Activated naive CD4-positive, alpha-beta T cell treated with anti-CD3 and anti-CD28 coated beads, Interleukin-2, amount 50 U/mL, for 24 hours (primary cell): ENCODE measurements around the gene OVCH1.
"Not testable (repeated sequence)": the region's sequence is repeated elsewhere in the genome, so short reads cannot be mapped to it uniquely, and the experiment has no call there.

Source experiments
- H3K27ac Mint-ChIP-seq: one replicate; pipeline ENCODE4 v1.8.0; 2021; ENCODE audit warnings: mild to moderate bottlenecking, mixed read lengths
- H3K27me3 Mint-ChIP-seq: one replicate; pipeline ENCODE4 v1.8.0; 2021; ENCODE audit warnings: mixed read lengths
- H3K36me3 Mint-ChIP-seq: one replicate; pipeline ENCODE4 v1.8.0; 2021; ENCODE audit warnings: mixed read lengths
- H3K4me1 Mint-ChIP-seq: one replicate; pipeline ENCODE4 v1.8.0; 2021; ENCODE audit warnings: mixed read lengths
- H3K4me3 Mint-ChIP-seq: one replicate; pipeline ENCODE4 v1.8.0; 2021; ENCODE audit warnings: mild to moderate bottlenecking, mixed read lengths
- H3K9me3 Mint-ChIP-seq: one replicate; pipeline ENCODE4 v1.8.0; 2021; ENCODE audit warnings: mixed read lengths

OVCH1 gene

DNA sequence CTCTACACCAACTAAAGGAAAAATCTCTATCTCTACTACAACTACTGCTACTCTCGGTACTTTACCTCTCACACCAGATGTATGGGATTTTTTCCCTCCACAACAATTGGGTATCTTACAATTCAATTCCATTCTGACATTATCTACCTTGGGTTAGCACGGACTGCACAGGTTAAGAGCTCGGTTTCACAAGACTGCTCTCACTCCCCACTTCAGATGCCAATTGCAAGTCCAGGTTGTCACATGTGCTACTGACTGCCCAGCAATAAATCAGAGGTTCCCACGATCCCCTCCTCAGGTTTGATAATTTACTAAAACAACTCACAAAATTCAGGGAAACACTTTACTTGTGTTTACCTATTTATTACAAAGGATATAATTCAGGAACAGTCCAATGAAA is 58.0 kb downstream of the OVCH1 start:
- H3K27me3 Mint-ChIP-seq = peaks cover 17% of the 10 kb centered on the region
- no peaks in the 10 kb centered on the region for H3K9me3 Mint-ChIP-seq
- H3K4me1 Mint-ChIP-seq = no peaks in the 10 kb centered on the region
- no peak overlapping the region for H3K27ac Mint-ChIP-seq
- no peaks in the 10 kb centered on the region for H3K36me3 Mint-ChIP-seq
- no peak overlapping the region for H3K4me3 Mint-ChIP-seq

DNA sequence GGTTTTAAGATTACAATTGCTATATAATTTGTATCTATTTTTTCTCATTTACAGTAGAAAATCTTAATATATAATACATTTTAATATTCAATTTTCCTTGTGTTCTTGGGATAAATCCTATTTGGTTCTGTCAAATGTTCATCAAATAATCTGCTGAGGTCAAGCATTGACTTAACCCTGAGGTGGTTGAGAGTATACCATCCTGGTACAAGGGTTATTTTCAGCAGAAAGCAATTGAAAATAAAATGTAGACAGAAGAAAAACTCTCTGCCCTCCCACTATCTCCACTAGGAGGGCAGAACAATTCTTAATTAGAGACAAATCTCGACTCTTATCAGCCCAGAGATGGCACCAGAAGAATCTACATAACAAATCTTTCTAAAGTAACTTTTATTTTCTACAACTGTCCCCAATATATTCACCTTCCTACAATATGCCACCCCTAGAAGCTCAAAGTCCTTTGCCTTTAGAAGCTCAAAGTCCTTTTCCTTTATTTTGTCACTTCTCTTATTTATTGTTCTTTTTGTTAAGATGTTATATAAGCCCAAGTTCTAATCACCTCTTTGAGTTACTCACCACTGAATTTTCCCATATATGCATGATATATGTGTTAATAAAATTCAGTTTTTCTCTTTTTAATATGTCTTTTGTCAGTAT is 58.6 kb downstream of the OVCH1 start:
- H3K9me3 Mint-ChIP-seq = no peaks in the 10 kb centered on the region
- peaks cover 17% of the 10 kb centered on the region for H3K27me3 Mint-ChIP-seq
- H3K4me3 Mint-ChIP-seq = no peak overlapping the region
- H3K27ac Mint-ChIP-seq = no peak overlapping the region
- no peaks in the 10 kb centered on the region for H3K36me3 Mint-ChIP-seq
- H3K4me1 Mint-ChIP-seq = no peaks in the 10 kb centered on the region

DNA sequence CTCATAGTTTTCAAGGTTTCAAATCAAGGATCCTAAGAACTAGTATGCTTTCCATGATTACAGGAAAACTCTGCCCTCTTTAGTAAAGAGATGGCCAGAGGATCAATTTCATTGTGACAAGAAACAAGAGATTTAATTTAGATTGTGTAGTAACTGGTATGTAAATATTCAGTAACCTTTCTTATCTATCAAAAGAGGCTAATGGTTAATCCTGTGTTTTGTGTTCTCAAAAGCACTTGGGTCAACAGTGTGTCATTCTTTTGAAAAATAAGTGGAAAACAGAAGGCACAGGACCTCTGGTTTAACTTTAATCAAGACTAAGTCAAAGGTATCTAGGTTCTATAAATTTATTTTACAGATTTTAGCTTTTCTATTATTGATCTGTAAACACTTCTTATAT is 59.9 kb downstream of the OVCH1 start:
- Mint-ChIP-seq H3K27me3 (peaks cover 17% of the 10 kb centered on the region), H3K27ac (no peak overlapping the region), H3K4me3 (no peak overlapping the region), H3K36me3 (no peaks in the 10 kb centered on the region), H3K4me1 (no peaks in the 10 kb centered on the region), H3K9me3 (no peaks in the 10 kb centered on the region)

DNA sequence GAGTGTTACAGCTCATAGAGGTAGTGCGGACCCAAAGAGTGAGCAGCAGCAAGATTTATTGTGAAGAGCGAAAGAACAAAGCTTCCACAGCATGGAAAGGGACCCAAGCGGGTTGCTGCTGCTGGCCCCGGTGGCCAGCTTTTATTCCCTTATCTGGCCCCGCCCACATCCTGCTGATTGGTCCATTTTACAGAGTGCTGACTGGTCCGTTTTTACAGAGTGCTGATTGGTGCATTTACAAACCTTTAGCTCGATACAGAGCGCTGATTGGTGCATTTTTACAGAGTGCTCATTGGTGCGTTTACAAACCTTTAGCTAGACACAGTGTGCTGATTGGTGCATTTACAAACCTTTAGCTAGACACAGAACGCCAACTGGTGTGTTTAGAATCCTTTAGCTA is 60.7 kb downstream of the OVCH1 start:
- H3K27me3 Mint-ChIP-seq = peaks cover 19% of the 10 kb centered on the region
- H3K4me1 Mint-ChIP-seq, H3K4me3 Mint-ChIP-seq, H3K36me3 Mint-ChIP-seq, H3K27ac Mint-ChIP-seq, H3K9me3 Mint-ChIP-seq: not testable (repeated sequence)

DNA sequence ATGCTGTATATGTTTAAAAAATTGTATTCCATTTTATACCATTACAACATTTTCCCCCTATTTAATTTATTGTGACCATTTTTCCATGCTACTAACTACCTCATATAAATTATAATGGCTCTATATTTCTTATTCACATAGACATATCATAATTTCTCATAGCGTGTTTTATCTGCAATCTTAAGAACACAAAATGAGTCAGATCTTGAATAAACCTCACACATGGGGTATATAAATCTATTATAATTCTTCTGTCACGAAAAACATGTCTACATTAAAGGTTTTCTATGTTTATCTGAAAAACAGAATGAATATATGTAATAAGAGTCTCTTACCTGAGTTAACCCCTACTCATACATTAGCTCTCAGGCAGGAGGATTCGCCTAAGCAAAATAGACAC is 66.0 kb downstream of the OVCH1 start:
- Mint-ChIP-seq H3K4me3 (no peak overlapping the region), H3K36me3 (no peaks in the 10 kb centered on the region), H3K27ac (no peak overlapping the region), H3K9me3 (no peaks in the 10 kb centered on the region), H3K4me1 (peaks cover 8% of the 10 kb centered on the region), H3K27me3 (peaks cover 1% of the 10 kb centered on the region)

DNA sequence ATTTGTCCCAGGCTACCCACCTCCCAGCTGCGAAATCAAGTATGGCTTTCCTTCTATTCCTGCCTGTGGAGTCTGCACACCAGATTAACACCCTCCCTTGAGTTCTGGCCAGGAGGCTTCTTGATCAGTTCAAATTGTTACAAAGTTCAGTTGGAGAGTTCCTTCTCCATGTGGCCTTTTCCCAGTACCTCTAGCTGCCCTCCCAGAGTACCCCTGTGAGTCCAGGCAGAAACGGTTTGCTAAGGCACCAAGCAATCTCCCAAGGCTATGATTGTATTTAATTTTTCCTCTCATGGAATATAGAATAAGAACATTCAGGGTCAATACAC is 66.8 kb downstream of the OVCH1 start:
- H3K36me3 Mint-ChIP-seq = no peaks in the 10 kb centered on the region
- no peak overlapping the region for H3K27ac Mint-ChIP-seq
- H3K9me3 Mint-ChIP-seq = no peaks in the 10 kb centered on the region
- H3K27me3 Mint-ChIP-seq = peaks cover 1% of the 10 kb centered on the region
- peaks cover 8% of the 10 kb centered on the region for H3K4me1 Mint-ChIP-seq
- no peak overlapping the region for H3K4me3 Mint-ChIP-seq

DNA sequence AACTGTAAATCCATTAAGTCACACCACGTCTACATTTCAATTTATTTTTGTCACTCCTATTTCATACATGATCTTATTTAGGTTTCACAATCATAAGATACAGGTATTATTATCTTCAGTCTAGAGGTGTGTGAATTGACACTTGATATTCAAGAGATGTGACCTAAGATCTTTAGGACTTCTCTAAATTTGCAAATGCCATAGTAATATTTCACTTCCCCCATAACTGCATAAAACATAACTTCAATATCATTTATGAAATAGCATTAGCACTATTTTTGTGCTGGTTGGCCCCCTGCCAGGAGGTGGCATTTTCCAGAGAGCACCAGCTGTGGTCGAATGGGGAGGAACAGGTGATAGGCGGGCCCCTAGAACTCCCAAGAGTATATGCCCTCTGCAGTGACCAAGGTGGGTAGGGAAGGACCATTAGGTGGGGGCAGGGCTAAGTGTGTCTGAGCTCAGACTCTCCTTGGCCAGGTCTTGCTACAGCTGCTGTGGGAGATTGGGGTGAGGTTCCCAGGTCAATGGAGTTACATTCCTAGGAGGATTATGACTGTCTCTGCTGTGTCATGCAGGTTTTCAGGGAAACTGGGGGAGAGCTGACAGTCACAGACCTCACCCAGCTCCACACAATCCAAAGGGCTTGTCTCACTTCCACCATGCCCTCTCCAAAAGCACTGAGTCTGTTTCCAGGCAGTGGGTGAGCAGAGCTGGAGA is 67.3 kb downstream of the OVCH1 start:
- no peaks in the 10 kb centered on the region for H3K36me3 Mint-ChIP-seq
- H3K4me3 Mint-ChIP-seq = no peak overlapping the region
- peaks cover 8% of the 10 kb centered on the region for H3K4me1 Mint-ChIP-seq
- no peak overlapping the region for H3K27ac Mint-ChIP-seq
- no peaks in the 10 kb centered on the region for H3K9me3 Mint-ChIP-seq
- peaks cover 1% of the 10 kb centered on the region for H3K27me3 Mint-ChIP-seq

DNA sequence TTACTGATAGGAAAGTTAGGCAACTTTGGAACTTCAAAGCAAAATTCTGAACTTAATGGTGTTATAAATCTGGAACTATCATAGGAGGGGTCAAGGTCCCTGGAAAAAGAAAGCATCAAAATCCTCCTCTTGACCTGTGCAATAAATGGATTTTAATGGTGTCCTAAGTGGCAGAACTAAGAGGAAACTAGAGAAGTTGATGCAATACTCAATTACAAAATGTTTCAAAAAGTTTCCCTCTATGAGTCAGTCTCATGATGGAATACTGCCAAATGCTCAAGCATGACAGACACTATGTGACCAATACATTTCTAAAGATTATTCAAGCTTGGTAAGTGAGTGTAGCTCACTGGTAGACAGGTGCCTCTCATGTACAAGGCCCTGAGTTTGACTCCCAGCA is 68.9 kb downstream of the OVCH1 start:
- Mint-ChIP-seq H3K4me3 (no peak overlapping the region), H3K27me3 (peaks cover 1% of the 10 kb centered on the region), H3K27ac (no peak overlapping the region), H3K9me3 (peaks cover 1% of the 10 kb centered on the region), H3K4me1 (peaks cover 8% of the 10 kb centered on the region), H3K36me3 (no peaks in the 10 kb centered on the region)

DNA sequence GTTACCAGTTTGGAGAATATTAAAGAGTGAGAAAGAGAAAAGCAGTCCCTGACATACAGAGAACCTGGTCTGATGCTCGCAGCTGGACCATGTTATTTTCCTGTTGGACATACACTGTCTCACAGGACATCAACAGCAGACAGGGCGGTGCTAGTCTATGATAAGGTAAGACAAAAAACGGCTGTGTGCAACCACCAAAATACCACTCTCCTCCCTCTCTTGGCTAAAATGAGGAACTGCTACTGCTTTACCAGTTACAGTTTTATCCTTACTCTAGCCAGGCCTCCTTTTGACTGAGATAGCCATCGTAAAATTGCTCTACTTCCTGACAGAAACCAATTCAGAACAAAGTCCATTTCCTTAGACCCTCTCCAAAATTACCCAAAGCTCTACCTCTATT is 69.5 kb downstream of the OVCH1 start:
- H3K36me3 Mint-ChIP-seq = no peaks in the 10 kb centered on the region

DNA sequence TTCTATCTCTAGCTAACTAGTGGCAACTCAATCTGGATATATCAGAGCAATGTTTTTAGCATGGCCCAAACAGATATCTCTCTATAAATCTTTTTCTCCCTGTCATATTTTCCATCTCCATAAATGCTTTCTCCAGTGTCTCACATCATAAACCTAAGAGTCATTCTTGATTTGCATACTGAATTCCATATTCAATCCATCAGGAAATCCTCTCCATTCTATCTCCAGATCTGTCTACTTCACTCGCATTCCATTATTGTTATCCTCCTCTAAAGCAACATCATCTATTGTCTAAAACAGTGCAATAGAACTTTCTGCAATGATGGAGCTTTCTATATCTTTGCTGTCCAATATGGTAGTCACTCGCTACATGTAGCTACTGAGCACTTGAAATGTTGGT is 71.0 kb downstream of the OVCH1 start:
- H3K4me3 Mint-ChIP-seq = no peak overlapping the region
- peaks cover 8% of the 10 kb centered on the region for H3K9me3 Mint-ChIP-seq
- no peaks in the 10 kb centered on the region for H3K36me3 Mint-ChIP-seq
- H3K4me1 Mint-ChIP-seq = peaks cover 8% of the 10 kb centered on the region
- no peak overlapping the region for H3K27ac Mint-ChIP-seq
- peaks cover 7% of the 10 kb centered on the region for H3K27me3 Mint-ChIP-seq

More for the DNA sequence above, 69.5 kb downstream of the OVCH1 start:
- H3K27me3 Mint-ChIP-seq = peaks cover 1% of the 10 kb centered on the region
- H3K4me3 Mint-ChIP-seq = no peak overlapping the region
- H3K27ac Mint-ChIP-seq = no peak overlapping the region
- peaks cover 8% of the 10 kb centered on the region for H3K9me3 Mint-ChIP-seq
- peaks cover 8% of the 10 kb centered on the region for H3K4me1 Mint-ChIP-seq

DNA sequence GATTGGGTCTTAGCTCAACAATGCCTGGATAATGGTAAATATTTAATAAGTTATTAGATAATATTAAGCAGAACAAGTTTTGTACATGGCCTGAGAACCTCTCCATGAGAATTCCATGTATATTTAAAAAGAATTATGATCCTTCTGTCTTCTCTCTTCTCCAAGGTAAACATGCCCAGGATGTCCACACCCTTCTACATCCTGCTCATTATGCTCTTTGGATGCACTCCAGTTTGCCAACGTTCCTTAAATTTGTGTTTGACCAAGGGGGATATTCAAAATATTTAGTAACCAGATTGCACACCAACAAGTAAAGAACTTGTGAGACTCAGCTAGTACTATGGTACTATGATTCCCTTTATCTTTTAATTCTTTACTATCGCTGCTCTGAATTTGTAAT is 71.8 kb downstream of the OVCH1 start:
- peaks cover 8% of the 10 kb centered on the region for H3K9me3 Mint-ChIP-seq
- H3K4me1 Mint-ChIP-seq = peaks cover 8% of the 10 kb centered on the region
- no peak overlapping the region for H3K27ac Mint-ChIP-seq
- peaks cover 7% of the 10 kb centered on the region for H3K27me3 Mint-ChIP-seq
- H3K4me3 Mint-ChIP-seq = no peak overlapping the region
- no peaks in the 10 kb centered on the region for H3K36me3 Mint-ChIP-seq

DNA sequence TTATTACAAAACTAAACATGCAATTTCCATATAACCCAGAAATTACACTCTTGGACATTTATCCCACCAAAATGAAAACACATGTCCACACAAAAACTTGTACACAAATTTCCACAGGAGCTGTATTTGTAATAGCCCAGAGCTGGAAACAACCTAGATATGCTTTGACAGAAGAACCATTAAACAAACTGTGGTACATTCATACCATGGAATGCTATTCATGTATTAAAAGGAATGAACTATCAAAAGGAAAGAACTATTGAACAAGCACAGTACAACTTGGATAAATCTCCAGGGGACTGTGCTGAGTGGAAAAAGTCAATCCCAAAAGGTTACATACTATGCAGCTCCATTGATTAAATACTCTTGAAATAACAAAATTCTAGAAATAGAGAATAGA is 80.7 kb downstream of the OVCH1 start:
- peaks cover 3% of the 10 kb centered on the region for H3K36me3 Mint-ChIP-seq
- no peak overlapping the region for H3K4me3 Mint-ChIP-seq
- peaks cover 21% of the 10 kb centered on the region for H3K27me3 Mint-ChIP-seq
- no peaks in the 10 kb centered on the region for H3K4me1 Mint-ChIP-seq
- peaks cover 6% of the 10 kb centered on the region for H3K9me3 Mint-ChIP-seq
- H3K27ac Mint-ChIP-seq = no peak overlapping the region

DNA sequence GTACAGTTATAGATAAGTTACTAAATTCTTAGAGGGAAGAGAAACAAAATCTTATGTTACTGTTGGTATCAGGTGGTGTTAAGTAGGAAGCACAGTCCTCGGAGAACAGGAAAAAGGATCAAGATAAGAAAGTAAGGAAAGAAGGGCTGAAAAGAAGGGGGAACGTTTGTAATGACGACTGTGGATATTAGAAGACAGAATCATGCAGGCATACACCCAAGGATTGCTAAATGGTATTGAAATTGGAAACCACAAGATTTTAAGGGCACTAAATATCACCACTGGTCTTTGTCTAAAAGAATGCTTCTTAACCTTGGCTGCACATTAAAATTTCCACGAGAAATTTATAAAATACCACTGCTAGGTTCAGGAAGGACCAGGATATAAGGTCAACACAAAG is 82.4 kb downstream of the OVCH1 start:
- Mint-ChIP-seq H3K27me3 (peaks cover 21% of the 10 kb centered on the region), H3K27ac (no peak overlapping the region), H3K4me3 (no peak overlapping the region), H3K4me1 (no peaks in the 10 kb centered on the region), H3K36me3 (peaks cover 3% of the 10 kb centered on the region), H3K9me3 (peaks cover 6% of the 10 kb centered on the region)

DNA sequence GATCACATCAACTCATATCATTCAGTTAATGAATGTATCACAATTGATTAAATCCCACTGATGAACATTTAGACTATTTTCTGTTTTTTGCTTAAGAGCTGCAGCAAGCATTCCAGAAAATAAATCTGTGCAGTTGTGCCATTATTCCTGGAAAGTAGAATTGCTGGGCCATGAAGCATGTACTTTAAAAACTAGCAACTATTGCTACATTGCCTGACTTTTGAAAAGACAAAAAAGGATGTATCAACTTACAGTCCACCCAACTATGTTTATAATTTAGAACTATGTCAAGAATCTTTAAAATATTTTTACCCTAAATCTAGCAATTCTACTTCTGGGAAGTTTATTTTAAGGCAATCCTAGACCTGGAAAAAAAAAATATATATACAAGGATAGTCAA is 83.1 kb downstream of the OVCH1 start:
- H3K4me3 Mint-ChIP-seq = no peak overlapping the region
- no peak overlapping the region for H3K27ac Mint-ChIP-seq
- H3K27me3 Mint-ChIP-seq = peaks cover 24% of the 10 kb centered on the region
- H3K9me3 Mint-ChIP-seq = peaks cover 11% of the 10 kb centered on the region
- peaks cover 5% of the 10 kb centered on the region for H3K36me3 Mint-ChIP-seq
- no peaks in the 10 kb centered on the region for H3K4me1 Mint-ChIP-seq

DNA sequence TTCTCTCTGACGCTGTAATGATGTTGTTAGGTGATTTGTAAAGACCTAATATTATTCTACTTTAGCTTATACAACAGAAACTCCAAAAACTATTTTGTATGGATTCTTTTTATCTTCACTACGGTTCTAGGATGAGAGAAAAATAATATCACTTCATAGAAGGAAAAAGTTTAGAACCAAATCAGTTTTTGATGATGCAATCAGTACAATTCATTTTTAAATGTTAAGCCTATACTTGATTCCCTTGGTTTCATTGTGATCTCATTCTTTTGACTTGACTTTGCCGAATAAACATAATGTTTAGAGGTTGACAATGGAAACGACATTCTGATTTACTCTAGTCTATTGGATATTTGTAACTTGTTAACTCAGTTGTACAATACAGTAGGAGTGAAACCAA is 91.9 kb downstream of the OVCH1 start:
- H3K4me1 Mint-ChIP-seq = no peaks in the 10 kb centered on the region
- peaks cover 8% of the 10 kb centered on the region for H3K9me3 Mint-ChIP-seq
- H3K27ac Mint-ChIP-seq = no peak overlapping the region
- H3K27me3 Mint-ChIP-seq = peaks cover 7% of the 10 kb centered on the region
- no peak overlapping the region for H3K4me3 Mint-ChIP-seq
- H3K36me3 Mint-ChIP-seq = peaks cover 2% of the 10 kb centered on the region

DNA sequence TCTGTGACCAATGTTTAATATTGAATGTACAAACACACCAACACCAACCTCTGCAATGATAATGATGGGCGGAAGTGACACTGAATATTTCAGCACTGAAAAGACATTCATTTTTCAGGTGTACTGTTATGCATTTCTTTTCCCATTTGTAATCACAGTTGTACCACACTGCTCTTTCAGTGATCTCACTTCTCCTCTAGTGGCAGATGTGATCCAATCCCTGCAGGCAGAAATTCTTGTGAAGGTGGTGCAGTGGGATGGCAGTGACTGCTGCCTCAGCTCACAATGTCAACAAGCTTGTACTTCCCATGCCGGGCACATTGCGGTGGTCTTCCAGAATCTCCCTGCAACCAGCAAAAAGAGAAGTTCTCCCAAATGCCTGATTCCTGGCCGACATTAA is 93.5 kb downstream of the OVCH1 start:
- Mint-ChIP-seq H3K4me3 (no peak overlapping the region), H3K36me3 (no peaks in the 10 kb centered on the region), H3K27ac (no peak overlapping the region), H3K27me3 (peaks cover 7% of the 10 kb centered on the region), H3K9me3 (no peaks in the 10 kb centered on the region), H3K4me1 (no peaks in the 10 kb centered on the region)

DNA sequence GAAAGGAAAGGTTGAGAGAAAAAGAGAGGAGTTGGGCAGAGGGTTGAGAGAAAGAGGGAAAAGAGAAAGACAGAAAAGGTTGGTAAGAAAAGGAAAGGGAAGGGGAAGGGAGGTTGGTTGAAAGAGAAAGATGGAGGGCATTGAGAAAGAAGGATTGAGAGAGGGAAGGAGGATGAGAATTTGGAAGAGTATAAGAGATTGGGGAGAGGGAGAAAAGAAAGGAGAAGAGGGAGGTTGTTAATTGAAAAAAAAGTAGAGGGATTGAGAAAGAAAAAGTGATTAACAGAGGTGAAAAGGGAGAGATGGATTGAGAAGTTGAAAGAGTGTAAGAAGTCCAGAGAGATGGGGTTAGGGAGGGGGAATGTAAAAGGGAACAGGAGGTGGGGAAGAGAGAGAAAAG is 95.0 kb downstream of the OVCH1 start:
- H3K4me1 Mint-ChIP-seq = no peaks in the 10 kb centered on the region
- no peak overlapping the region for H3K4me3 Mint-ChIP-seq
- H3K36me3 Mint-ChIP-seq = no peaks in the 10 kb centered on the region
- H3K9me3 Mint-ChIP-seq = no peaks in the 10 kb centered on the region
- H3K27me3 Mint-ChIP-seq = peaks cover 7% of the 10 kb centered on the region
- no peak overlapping the region for H3K27ac Mint-ChIP-seq
